GM19043 (cell line): ENCODE measurements around the gene UBTD1.

Source experiments
- ATAC-seq: cut with Tn5 transposase; IDR thresholded peaks from one replicate; pipeline ENCODE4 v1.9.1; 2021; ENCODE audit warnings: low read depth; ENCODE audit not compliant: unreplicated experiment

UBTD1 gene

DNA sequence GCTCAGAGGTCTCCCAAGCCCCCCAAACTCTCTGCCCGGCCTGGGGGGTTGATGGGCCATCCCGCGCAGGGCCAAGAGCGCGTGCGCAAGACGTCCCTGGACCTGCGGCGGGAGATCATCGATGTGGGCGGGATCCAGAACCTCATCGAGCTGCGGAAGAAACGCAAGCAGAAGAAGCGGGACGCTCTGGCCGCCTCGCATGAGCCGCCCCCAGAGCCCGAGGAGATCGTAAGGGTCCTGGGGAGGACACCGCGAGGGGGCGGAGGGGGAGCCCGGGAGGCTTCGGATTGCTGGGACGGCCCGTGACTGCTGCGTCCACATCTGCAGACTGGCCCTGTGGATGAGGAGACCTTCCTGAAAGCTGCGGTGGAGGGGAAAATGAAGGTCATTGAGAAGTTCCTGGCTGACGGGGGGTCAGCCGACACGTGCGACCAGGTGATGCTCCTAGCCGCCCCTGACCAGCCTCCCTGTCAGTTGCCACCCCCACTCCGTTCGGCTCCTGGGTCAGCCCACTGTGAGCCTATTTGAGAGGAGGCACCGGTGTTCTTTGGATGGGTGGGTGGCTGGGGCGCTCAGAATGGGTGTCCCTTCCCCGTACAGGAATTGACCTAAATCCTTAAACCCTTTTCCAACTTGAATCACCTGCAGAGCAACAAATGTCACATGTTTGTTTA lies 79.6 kb downstream of the UBTD1 start:
- no peak for ATAC-seq

DNA sequence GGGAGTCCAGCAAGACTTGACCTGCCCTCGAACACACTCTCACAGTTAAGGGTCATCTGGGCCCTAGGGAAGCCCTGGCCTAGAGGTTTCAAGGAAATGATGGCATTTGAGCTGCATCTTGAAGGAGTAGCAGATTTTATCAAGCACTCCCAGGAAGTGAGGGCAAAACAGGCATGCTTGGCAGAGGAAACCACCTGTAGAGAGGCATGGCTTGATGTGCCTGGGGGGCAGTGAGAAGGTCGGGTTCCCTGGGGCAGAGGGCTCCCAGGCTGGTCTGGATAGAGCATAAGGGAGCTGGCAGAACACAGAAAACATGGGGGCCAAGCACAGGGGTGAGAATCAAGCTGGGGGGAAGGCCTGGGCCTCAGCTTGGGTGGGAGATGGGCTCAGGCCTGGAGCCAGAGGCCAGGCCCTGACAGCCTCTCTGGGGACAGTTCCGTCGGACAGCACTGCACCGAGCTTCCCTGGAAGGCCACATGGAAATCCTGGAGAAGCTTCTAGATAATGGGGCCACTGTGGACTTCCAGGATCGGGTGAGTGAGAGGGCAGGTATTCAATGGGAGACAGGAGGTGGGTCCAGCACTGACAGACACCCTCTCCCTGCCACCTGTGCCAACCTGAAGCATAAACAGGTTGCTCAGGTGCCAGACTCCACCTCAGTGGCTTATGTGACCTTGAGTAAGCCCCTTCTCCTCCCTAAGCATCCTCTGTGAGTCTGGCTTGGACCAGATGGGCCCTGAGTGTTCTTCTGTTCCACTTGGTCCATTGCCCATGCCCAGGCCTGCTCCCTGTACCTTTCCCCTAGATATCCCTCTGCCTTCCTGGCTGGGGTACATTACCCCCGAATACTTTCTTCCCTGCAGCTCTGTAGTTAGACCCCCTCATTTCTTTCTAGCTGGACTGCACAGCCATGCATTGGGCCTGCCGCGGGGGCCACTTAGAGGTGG lies 82.0 kb downstream of the UBTD1 start:
- no peak for ATAC-seq

DNA sequence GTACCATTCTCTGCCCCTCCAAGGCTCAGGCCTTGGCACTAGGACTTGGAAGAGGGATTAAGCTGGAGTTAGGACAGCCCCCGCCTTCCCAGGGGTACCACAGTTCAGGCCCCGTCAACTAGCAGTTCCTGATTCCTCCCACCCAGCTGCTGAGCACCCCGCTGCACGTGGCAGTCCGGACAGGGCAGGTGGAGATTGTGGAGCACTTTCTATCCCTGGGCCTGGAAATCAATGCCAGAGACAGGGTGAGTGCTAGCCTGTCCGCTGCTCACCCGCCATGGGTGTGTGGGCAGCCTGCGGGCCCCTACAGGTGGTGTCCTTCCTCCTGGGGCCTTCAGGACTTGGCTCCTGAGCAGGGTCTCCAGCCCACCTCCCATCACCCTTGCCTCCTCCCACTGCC lies 83.4 kb downstream of the UBTD1 start:
- no peak for ATAC-seq

DNA sequence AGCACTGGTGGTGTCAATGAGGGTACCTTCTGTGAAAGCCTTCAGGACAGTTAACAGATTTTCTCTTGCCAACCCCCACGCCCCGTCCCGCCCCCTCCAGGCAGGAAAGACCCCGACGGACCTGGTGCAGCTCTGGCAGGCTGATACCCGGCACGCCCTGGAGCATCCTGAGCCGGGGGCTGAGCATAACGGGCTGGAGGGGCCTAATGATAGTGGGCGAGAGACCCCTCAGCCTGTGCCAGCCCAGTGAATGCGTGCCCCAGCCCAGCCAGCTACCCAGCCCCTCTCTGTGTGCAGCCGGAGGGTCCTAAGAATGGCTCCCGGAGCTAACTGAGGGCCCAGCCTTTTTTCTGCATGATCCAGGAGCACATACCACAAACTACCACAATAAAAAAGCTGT lies 84.8 kb downstream of the UBTD1 start:
- no peak for ATAC-seq

DNA sequence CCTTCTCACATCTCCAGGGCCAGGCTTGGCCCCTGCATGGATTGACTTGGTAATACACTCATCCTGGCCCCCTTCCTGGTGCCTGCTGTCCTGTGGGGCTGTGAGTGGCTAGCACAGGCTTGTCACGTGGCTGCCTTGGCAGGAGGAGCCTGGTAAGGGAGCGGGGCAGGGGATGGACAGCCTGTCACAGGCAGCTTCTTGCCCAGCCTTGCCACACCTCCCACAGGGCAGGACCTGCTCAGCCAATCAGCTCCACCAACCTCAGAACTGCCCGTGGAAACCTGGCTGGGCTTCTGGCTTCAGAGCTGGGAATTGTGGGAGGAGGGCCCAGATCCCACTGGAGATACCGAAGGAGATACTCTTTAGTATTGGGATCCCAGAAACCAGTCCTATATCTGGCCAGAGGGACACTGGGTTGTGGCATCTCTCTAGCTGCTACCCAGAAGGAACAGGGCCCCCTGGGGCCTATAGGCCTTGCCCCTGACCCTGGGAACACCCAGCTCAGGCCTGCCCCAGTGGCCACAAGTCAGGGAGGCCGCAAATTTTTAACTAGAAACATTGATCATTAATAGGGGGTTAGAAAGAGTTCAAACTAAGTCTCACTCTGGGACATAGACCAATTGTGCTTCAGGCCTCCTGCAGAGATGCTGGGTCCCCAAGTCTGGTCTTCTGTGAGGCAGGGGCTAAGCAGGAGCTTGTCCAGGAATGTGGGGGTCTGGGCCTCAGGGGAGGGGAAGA lies 85.5 kb downstream of the UBTD1 start, which contains the start of gene HOGA1:
HOGA1 (plus strand) TSS at position 330 of the 738 bp plus-strand sequence; CDS start at position 645, 315 bp downstream.
- peak; percentile 64 for ATAC-seq

DNA sequence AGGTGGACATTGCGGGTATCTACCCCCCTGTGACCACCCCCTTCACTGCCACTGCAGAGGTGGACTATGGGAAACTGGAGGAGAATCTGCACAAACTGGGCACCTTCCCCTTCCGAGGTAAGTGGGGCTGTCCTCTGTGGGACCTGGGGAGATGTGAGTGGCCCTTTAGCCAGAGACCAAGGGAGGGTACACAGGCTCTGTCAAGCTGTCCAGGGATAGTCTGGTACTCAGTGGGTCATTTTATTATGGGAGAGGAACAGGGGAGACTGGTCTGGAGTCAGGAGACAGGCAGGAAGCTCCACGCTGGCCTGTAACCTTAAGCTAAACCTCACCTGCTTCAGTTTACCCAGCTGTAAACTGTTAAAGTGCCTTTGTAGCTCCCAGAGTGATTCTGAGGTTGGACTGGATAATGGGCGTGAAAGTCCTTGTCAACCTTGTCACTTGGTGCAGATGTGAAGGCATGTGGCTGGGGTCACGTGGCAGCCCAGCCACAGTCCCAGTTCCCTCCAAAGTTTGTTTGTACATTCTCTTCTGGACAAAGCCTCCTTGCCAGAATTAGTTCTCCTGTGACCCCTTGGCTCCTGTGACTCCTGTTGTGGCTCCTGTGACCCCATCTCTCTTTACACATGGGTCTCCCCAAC lies 86.2 kb downstream of the UBTD1 start:
- ATAC-seq: no peak

DNA sequence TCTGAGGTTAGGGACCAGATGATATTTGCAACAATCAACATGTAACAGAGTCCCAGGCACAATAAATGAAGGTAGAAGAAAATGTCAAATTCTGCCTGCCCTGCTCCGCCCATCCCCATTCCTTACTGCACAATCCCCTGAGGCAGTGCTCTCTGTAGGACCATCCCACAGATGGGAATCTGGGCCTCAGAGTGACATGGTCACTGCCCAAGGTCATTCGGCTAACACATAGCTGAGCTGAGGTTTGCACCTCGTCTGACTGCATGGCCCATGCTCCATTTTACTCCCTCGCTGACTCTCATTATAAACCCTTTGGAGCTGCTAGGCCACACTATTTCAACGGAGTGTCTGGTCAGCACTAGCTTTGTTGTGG lies 86.7 kb downstream of the UBTD1 start:
- no peak for ATAC-seq

DNA sequence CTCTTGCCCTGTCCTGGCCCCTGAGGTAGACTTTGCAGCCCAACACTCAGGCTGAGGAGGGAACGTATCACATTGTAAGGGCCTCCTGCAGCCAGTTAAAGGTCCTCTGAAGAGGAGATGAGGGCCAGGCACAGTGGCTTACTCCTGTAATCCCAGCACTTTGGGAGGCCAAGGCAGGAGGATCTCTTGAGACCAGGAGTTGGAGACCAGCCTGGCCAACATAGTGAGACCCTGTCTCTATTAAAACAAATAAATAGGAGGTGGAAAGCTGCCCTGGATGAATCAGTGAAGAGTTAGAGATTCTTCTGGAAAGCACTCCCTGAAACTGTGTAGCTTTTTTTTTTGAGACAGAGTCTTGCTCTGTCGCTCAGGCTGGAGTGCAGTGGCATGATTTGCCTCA lies 88.5 kb downstream of the UBTD1 start:
- no peak for ATAC-seq

DNA sequence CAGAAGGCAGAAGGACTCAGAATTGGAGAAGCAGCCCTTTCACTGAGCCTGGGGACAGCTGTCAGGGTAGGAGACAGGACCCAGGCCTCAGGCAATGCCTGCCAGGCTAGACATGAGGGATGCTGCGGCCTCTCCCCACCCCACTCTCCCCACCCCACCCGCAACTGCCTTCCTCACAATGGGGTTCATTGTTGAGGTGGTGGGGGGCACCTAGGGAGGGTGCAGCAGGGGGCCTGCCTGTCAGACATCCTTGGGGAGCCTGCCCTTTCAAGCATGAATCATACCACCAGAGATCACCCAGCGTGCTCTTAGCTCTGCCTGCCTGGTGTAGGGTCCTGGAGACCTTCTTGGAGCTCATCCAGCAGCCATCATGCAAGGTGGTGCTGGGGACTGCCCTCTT lies 90.8 kb downstream of the UBTD1 start, which contains the start of gene C10orf62:
C10orf62 (plus strand) TSS at position 243 of the 400 bp plus-strand sequence. CDS start 177 bp downstream, outside the sequence.
- ATAC-seq: no peak

DNA sequence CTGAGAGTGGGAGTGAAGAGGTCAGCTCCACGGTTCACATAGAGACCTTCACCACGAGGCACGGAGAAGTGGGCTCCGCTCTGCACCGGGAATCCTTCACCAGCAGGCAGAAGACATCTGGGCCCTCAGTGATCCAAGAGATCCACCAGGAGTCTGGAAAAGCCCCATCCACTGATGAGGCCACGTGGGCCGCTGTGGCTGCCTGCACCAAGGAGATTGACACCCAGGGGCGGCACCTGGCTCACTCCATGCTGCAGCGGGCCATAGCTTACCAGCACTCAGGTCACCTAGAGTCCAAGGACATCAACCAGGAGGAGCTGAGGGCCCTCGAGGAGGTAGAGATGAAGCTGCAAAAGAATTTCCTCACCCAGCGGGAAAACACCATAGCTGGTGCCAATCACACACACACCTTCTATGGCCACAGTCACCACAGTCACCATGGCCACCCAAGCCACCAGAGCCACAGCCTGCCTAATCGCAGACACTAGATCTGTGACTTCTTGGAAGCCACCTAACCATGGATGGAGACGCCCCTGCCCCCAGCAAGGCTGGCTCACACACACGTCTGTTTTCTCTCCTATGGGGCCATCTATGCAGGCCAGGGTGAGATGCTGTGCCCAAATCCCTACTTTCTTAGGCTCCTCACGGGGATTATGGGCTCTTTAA lies 91.5 kb downstream of the UBTD1 start:
- ATAC-seq: no peak

DNA sequence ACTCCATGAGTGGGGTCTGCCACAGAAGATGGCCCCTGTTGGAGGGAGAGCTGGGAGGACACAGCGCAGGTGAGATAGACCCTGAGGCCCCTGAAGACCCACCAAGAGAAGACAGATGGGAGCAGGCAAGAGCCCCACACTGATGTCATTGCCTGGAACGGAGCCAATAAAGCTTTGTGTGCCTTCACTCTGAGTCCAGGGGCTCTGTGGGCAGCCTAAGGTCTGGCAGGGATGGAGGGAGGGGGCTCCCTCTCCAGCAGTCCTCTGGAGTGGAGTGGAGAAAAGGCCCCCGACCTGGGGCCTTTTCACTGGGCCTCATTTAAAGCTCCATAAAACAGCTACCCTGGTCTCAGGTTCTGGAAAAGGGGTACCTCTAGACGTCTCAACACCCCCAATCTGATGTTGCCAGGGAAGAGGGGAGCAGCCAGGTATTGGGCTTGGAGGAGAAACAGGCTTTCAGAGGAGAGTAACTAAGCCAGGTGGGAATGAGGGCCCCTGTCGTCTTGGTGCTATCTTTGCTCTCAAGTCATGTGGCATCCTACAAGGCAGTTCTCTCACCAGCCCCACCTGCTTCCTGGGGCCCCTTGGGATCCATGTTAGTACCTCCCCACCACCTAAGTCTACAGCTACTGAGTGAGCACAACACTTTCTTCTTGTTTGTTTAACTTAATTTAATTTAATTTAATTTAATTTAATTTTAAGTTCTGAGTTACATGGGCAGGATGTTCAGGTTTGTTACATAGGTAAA lies 92.2 kb downstream of the UBTD1 start:
- no peak for ATAC-seq

DNA sequence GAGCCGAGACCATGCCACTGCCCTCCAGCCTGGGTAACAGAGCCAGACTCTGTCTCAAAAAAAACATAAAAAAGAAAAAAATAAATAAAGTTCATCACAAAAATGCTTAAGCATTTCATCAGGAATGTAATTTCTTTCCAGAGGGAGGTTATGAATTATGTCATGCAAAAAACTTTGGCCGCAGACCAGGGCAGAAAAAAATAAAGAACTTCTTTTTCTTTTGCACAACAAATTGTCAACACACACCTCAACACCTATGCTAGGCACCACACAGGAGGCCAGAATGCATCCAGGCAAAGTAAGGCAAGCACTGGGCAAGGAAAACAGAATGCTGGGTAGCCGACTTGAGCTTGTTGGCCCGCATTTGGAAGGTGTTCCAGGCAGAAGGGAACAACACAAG lies 94.7 kb downstream of the UBTD1 start:
- no peak for ATAC-seq

DNA sequence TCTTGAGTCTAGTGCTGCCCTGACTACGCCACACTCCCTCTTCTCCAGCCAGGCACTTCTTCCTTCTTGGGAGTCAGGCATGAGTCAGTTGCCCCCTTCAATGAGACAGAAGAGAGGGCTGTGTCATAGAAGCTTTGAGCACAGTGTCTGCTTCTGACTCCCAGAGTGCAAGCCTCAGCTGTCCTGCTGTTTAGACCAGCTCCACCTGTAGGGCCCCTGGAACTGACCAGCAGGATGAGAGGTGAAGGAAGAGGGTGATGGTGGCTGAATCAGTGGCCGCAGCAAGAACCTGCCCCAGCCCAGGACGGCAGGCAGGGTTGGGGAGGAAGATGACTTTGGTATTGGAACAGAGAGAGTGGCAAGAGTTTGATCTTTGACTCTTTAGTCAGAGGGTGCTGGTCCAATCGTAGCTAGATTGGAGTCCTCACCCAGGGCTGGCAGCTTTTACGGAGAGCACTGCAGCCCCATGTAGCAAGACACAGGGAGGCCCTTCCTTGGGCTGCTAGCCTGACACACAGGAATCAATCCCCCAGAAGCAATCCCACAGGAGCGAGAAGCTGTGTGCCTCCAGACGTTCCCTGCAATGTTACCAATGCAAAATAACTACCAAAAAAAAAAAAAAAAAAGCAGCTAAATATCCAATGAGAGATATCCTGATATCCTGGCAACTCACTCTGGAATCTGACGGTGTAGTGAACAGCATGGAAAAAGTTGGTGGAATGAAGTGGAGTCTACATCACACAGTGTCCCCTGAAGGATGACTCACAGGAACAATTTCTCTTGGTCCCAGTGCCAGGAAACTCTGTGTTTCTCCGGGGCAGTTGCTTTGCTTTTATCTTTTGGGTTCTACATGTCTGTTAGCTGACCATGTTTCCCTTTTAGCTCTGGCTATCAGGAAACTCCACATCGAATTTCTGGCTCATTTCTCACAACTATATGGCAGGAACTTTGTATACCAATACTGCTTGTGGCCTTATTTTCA lies 97.7 kb downstream of the UBTD1 start:
- no peak for ATAC-seq

DNA sequence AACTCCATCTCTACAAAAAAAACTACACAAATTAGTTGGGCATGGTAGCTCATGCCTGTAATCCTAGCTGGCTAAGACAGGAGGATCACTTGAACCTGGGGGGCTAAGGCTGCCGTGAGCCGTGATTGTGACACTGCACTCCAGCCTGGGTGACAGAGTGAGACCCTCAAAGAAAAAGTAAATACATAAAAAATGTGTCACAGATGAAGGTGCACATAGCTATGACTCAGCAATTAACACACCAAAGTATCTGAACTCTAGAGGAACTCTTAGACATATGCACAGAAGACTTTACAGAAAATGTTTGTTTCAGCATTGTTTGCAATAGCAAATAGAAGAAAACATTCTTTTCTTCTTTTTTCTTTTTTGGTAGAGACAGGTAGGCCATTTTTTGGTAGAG lies 99.1 kb downstream of the UBTD1 start:
- no peak for ATAC-seq

DNA sequence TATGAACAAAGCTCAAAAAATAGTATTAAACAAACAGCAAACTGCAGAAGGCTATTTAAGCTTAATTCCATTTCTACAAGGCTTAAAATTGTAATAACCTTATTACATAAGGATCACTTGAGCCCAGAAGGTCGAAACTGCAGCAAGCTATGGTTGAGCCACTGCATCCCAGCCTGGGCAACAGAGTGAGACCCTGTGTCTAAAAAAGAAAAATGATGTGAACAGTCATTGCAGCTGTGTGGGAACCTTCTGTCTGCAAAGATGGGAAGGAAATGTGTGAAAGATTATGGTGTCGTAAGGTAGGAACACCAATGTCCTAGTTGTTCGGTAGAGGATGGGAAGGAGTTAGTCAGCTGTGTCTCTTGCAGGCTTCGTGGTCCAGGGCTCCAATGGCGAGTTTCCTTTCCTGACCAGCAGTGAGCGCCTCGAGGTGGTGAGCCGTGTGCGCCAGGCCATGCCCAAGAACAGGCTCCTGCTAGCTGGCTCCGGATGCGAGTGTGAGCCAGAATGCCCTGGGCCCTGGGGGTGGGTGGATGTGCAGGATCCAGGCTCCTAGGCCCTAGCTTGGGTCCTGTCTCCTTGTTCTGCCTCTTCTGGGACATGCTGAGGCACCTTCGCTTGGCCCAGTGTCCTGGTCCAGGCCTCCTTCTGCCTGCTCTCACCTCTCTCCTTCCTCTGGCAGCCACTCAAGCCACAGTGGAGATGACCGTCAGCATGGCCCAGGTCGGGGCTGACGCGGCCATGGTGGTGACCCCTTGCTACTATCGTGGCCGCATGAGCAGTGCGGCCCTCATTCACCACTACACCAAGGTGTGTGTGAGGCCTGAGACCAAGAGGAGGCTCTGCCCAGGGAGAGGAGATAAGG lies 99.9 kb downstream of the UBTD1 start:
- no peak for ATAC-seq

DNA sequence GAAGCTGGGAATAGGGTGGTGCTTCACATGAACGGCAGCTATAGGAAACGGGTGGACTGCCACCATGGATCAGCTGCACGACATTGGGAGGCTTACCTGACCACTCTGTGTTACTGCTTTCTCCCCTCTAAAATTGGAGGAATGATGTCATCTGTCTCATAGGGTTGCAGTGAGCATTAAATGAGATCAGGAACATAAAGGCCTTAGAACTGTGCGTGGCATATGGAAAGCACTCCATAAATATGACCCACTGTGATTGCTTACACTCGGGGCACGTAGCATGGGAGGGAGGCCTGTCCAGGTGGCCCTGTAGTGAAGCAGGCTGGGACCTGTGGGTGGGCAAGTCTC lies 100.5 kb downstream of the UBTD1 start:
- ATAC-seq: no peak

DNA sequence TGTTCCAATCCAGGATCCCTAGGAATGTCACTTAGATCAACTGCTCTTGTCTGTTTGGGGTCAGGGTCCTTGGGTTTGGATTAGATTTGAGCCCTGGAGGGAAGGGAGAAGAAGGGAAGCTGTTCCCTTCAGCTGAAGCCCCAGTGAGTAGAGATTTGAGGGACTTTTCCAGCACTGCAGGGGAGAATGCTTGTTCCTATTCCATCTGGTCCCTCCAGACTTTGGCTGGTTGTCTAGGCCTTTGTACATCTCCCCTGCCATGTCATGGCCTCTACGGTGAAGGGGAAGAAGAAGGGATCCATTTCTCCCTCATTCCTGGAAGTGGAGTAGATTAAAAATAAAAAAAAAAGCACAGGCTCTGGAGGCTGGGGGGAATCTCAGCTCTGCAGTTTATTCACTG lies 101.9 kb downstream of the UBTD1 start:
- no peak for ATAC-seq
